Colonic mucosa (tissue), 4 donors: Measurements from ENCODE around the gene CBLC. TPM values are rescaled to one million over a fixed set of nuclear protein-coding genes. Genes with fewer than 3 reads are reported as not detected.

Experiments
- DNase-seq: peaks from one replicate; pipeline ENCODE4 v3.0.0-alpha.2; 2020
- H3K27ac ChIP-seq: fragments of 200-600 bp; one replicate; pipeline ENCODE4 v1.8.0; 2021
- H3K27me3 ChIP-seq: fragments of 200-600 bp; one replicate; pipeline ENCODE4 v1.8.0; 2021
- H3K36me3 ChIP-seq: fragments of 200-600 bp; one replicate; pipeline ENCODE4 v1.8.0; 2021
- H3K4me1 ChIP-seq: fragments of 200-600 bp; one replicate; pipeline ENCODE4 v1.8.0; 2021; ENCODE audit warnings: mild to moderate bottlenecking
- H3K4me3 ChIP-seq: fragments of 200-600 bp; one replicate; pipeline ENCODE4 v1.8.0; 2021
- H3K9ac ChIP-seq, 2 donors: one replicate each; pipeline ENCODE4 v1.7.0; 2013; ENCODE audit warnings: control low read depth in 2 of 2, low read depth in 2 of 2, low read length in 2 of 2
- H3K9me3 ChIP-seq: fragments of 200-600 bp; one replicate; pipeline ENCODE4 v1.8.0; 2021
- CTCF ChIP-seq: fragments of 200-600 bp; IDR thresholded peaks from one replicate; pipeline ENCODE4 v1.8.0; 2022; ENCODE audit warnings: antibody characterized with exemption, mild to moderate bottlenecking
- intact Hi-C: fragments of 100-400 bp; cut with DNase I; formaldehyde crosslinking; loops from one replicate; pipeline ENCODE4 v1.14.1; 2022
- total RNA-seq, 2 donors: library from RNA; stranded (reverse); fragmentation: NEBNext Ultra II Directional in 1 of 2; extraction: Animal tissue kit (Norgen Biotek cat#: 25700) in 1 of 2; gene quantifications; one replicate each; pipeline ENCODE4 v1.2.1, GENCODE V29; 2021
- donor health status: healthy.
- donor health status: DM: no; HTN: no; CAD: no.
- donor health status: DM: no; HTN: no; CAD: no.

The CBLC gene
- total RNA-seq, 2 donors from 2014 or later, result 65.6 to 78.0 TPM

GRCh38 chr19:44732235-44733014 is 45.3 kb upstream of the CBLC start:
- DNase-seq, result no peak
- Histone ChIP-seq H3K27me3 (no peaks in the 10 kb centered on the region), H3K4me3 (no peak overlapping the region), H3K36me3 (no peaks in the 10 kb centered on the region), H3K27ac (no peak overlapping the region), H3K9me3 (no peaks in the 10 kb centered on the region), H3K9ac (peak overlapping the region in 1 of 2 donors; percentile 4), H3K4me1 (no peaks in the 10 kb centered on the region)
- no peak for TF ChIP-seq CTCF
- intact Hi-C loops, result no loop called here

GRCh38 chr19:44734357-44734756 is 43.3 kb upstream of the CBLC start:
- H3K4me3 ChIP-seq, result no peak overlapping the region
- H3K9me3 ChIP-seq, result no peaks in the 10 kb centered on the region
- no peak for TF ChIP-seq CTCF
- no peaks in the 10 kb centered on the region for H3K27me3 ChIP-seq
- no peaks in the 10 kb centered on the region for H3K36me3 ChIP-seq
- peak overlapping the region; percentile 8 for H3K27ac ChIP-seq
- H3K4me1 ChIP-seq, result no peaks in the 10 kb centered on the region
- peak overlapping the region in 1 of 2 donors; percentile 0 for H3K9ac ChIP-seq
- intact Hi-C loops, result no loop called here
- no peak for DNase-seq

GRCh38 chr19:44735011-44735410 is 42.7 kb upstream of the CBLC start:
- Histone ChIP-seq H3K27me3 (no peaks in the 10 kb centered on the region), H3K36me3 (no peaks in the 10 kb centered on the region), H3K4me1 (no peaks in the 10 kb centered on the region), H3K27ac (peak overlapping the region; percentile 8), H3K9me3 (no peaks in the 10 kb centered on the region), H3K4me3 (no peak overlapping the region), H3K9ac (peak overlapping the region in 1 of 2 donors; percentile 0)
- intact Hi-C loops, result no loop called here
- no peak for TF ChIP-seq CTCF
- DNase-seq, result no peak

GRCh38 chr19:44737238-44738071 is 40.2 kb upstream of the CBLC start:
- no peaks in the 10 kb centered on the region for H3K36me3 ChIP-seq
- TF ChIP-seq CTCF, result no peak
- intact Hi-C loops, result no loop called here
- peaks cover 18% of the 10 kb centered on the region for H3K4me1 ChIP-seq
- H3K4me3 ChIP-seq, result no peak overlapping the region
- H3K27me3 ChIP-seq, result no peaks in the 10 kb centered on the region
- no peak for DNase-seq
- no peak overlapping the region for H3K27ac ChIP-seq
- H3K9ac ChIP-seq, result no peak overlapping the region
- H3K9me3 ChIP-seq, result no peaks in the 10 kb centered on the region

- no peaks in the 10 kb centered on the region for H3K9me3 ChIP-seq
- H3K27me3 ChIP-seq, result no peaks in the 10 kb centered on the region
- intact Hi-C loops, result no loop called here
- H3K27ac ChIP-seq, result no peak overlapping the region
- H3K36me3 ChIP-seq, result no peaks in the 10 kb centered on the region
- H3K9ac ChIP-seq, result no peak overlapping the region
- DNase-seq, result no peak
- no peak overlapping the region for H3K4me3 ChIP-seq
- H3K4me1 ChIP-seq, result peaks cover 25% of the 10 kb centered on the region
- no peak for TF ChIP-seq CTCF
Observed at GRCh38 chr19:44738136-44738535, 39.6 kb upstream of the CBLC start.
